ENCODE measurements around the gene VMAC.

- TF ChIP-seq POLR2AphosphoS5 (IDR thresholded peaks at IDR 0.05; ENCODE audit: borderline replicate concordance, low read depth, low read length), result no peak
- no peak for TF ChIP-seq EZH2 (IDR thresholded peaks at IDR 0.05)
These were observed 39.8 kb upstream of the VMAC start for GRCh38 chr19:5864725-5865486.
